Measurements from ENCODE around the gene EFTUD2.
"Not testable (repeated sequence)": the region's sequence is repeated elsewhere in the genome, so short reads cannot be mapped to it uniquely, and the experiment has no call there.

The EFTUD2 gene

DNA sequence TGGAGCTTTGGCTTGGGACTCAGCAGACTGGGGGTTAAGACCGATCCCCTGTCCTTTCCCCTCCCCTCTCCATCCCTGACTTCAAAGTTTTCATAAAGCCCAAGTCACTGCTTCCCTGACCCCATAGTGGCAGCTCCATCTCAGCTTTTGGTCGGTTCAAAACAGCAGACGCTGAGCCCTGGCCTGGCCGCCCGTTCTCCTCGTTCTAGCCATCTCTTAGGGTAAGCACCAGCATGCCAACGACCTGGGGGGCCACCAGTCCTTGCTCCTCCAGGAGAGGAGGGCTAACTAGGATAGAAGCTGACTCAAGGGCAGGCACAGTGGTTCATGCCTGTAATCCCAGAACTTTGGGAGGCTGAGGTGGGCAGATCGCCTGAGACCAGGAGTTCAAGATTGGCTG lies 53.0 kb downstream of the EFTUD2 start:
- DNase-seq = no peak

DNA sequence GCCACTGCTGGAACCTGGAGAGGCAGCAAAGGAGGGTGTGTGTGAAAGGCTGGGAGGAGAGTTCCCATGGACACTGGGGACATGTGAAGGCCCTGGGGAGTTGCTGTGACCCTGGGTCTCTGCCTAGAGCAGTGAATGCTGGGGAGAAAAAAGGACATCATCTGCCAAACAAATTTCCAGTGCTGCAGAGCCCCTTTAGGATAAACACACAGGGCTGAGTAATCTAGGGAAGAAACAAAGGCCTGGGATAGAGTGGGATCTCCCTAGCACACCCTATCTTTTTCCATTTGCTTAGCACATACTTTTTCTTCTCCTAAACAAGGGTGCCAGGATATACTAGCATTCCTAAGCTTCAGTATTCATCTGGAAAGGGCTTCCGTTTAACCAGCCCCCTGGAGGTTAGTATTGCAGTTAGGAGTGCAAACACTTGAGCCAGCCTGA lies 54.8 kb downstream of the EFTUD2 start:
- DNase-seq = no peak

DNA sequence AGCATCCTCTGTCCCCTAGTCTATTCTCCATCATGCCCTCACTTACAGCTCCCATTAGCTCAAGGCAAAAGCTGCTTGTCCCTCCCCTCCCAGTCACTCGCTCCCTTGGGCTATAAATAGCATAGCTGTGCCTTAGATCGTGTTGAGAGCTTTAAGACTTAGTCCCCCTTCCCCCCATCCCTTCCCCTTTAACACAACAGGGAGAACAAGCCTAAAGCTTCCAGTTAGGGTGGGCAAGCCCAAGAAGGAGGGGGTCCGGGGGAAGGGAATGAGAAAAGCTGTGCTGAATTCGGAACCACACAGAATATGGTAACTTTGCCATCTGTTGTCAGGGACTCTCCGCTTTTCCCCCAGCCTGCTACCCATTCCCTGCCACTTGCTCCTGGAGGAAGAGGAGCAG lies 56.5 kb downstream of the EFTUD2 start:
- no peak for DNase-seq

DNA sequence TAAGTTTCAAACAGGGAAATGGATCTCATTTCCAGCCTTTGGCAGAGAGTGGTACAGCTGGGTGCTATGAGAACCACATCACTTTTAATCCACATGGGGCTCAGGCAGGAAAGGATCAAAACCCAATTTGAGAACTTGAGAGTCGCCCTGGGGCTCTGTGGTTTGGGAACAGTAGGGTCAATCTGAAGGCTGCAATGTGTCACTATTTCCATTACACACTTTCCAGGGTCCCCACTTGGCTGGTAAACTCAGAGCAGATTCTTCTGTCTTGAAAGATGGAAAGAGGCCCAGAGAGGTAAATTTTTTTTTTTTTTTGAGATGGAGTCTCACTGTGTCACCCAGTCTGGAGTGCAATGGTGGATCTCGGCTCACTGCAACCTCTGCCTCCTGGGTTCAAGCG lies 58.3 kb downstream of the EFTUD2 start:
- no peak for DNase-seq

DNA sequence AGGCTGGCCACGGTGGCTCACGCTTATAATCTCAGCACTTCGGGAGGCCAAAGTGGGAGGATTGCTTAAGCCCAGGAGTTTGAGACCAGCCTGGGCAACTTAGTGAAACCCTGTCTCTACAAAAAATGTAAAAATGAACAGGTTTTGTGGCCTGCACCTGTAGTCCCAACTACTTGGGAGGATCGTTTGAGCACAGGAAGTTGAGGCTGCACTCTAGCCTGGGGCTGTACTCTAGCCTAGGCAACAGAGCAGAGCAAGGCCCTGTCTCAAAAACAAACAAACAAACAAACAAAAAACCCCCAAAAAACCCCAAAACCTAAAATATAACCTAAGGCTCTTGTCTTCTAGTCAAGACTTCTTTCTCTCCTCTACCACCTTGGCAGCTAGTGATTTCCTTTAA lies 59.0 kb downstream of the EFTUD2 start:
- no peak for DNase-seq

DNA sequence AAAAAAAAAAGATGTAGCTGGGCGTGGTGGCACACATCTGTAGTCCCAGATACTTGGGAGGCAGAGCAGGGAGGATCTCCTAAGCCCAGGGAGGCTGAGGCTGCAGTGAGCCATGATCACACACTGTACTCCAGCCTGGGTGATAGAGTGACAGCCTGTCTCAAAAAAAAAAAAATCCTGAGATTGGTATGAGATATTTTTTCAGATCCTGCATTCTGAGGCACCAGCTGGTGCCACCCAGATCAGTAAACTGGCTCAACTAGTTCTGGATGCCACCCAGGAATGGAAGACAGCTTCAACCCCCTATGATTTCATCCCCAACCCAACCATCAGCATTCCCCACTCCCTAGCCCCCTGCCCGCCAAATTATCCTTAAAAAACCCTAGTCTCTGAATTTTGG lies 62.0 kb downstream of the EFTUD2 start:
- no peak for DNase-seq

DNA sequence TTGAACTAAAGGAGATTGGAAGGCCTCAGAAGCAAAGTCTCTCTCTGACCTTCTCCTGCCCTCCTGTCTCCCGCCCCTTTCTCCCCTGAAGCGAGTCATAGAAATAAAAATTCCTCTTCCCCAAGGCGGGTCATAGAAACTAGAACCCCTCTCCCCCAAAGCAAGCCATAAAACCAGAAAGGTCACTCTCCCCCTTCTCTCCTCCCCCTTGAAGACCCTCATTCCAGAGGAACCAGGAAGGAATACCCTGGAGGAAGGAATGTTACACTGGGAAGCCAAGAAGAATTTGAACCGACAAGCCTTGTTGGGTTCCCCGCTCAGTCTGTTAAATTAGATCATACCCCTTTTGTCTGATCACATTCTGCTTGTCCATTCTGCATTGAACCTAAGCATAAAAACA lies 66.4 kb downstream of the EFTUD2 start:
- DNase-seq = no peak

DNA sequence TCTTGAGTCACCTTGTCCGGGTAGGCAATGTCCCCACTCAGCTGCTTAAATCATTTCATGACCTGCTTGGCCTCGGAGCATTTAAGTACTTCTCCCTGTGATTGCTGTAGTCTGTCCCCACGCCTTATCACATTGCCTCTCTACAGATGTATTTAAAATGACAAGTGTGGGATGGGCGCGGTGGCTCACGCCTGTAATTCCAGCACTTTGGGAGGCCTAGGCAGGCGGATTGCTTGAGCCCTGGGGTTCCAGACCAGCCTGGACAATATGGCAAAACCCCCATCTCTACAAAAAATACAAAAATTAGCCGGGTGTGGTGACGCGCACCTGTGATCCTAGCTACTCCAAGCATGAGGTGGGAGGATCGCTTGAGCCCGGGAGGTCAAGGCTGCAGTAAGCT lies 67.9 kb downstream of the EFTUD2 start:
- no peak for DNase-seq

DNA sequence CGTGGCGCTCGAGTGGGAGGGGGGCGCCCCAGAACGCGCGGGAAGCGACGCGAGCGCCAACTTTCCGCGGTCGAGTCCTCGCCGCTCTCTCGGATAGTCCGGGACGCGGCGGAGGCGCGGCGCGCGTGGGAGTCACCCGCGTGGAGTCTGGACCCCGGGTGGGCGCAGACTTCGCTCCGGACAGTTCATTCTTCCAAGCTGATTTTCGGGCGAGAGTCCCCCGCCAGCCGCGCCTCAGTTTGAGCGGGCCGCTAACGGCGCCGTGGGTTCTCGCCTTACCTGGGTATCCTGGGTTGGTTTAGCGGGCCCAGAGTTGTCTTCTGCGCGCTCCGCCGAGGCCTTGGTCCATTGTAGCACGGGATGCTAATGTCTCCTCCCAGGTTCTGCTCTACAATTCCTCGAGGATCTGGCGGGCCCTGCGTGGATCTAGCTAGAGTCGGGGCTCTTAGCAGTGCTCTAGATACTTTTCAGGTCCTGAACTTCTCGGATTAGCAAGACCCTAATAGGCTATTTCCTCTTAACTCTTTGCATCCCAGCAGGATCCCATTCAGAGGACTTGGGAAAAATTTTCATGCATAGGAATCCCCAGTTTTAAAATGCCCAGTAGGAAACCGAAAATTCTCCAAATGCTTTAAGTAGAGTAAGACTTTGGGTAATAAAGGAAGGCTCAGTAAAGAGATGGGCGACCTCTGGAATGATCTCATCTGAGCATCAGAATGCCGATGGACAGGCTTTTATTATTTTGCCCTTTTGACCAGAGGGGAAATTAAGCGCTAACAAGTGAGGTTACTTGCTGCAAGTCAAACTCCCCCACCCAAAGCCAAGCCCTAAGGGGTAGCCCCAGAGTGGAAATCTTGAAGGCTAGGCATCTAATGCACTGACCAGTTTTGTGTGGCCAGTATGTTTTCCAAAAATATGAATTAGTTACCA lies 68.6 kb downstream of the EFTUD2 start:
- DNase-seq = no peak

DNA sequence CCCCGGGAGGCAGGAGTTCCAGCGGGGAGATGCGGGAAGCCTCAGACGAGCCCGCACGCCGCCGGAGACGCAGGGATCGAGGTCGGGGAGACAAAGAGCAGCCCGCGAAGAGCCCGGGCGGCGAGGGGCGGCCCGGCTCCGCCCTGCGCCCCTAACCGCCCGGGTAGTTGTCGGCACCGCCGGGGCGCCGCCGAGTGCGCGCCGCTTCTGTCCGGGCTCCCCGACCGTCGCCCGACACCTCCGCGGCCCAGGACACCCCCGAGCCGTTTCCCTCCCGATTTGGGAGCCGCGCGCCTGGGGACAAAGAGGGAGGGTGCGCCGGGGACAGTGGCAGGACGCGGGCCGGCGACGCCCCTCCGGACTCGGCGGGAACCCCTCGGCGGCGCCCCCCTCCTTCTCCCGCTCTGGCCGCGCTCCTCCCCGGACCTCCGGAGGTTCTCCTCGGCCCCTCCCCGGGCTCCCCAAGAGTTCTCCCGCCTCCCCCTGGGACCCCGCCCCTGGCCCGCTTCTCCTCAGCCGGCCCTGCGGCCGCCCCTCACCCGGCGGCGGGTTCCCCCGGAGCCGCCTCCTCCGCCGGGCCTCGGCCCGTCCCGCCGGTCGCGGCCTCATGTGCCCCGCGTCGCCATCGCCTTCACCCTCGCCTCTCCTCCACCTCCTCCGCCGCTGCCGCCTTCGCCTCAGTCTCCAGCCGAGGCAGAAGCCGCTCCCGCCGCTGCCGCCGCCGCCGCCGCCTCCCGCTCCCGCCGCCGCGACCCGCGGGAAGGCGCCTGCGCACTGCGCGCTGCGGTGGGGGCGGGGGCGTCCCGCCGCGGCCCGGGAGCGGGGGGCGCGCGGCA lies 69.5 kb downstream of the EFTUD2 start, which contains the start of gene GJC1:
Gene GJC1, minus strand, starts transcription at position 765 of the 836 bp plus-strand sequence. CDS start 24,470 bp downstream, outside the sequence.
- no peak for DNase-seq

DNA sequence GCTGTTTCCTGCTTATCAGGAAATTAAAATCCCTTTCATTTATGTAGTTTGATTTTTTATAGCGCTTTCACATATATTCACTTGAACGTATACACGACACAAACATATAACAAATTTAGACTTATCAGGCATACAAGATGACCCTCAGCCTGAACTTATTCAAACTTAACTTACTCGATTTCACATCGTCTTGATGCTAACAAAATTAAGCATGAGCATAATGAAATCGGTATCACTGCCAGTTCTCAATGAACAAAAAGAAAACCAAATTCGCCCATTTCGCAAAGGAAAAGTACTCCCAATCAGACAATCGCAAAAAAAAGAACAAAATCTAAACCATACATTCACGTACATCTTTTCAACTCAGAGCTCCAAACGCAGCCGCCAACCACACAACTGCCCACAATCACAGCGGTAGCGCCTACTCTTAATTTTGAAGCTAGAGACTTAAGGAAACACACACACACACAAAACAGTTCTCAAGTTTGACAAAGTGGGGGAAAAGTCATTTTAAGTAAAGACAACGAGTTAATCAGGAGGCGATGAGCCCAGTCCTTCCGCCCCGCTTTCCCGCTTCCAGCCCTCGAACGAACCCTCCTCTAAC lies 70.2 kb downstream of the EFTUD2 start:
- DNase-seq = no peak

DNA sequence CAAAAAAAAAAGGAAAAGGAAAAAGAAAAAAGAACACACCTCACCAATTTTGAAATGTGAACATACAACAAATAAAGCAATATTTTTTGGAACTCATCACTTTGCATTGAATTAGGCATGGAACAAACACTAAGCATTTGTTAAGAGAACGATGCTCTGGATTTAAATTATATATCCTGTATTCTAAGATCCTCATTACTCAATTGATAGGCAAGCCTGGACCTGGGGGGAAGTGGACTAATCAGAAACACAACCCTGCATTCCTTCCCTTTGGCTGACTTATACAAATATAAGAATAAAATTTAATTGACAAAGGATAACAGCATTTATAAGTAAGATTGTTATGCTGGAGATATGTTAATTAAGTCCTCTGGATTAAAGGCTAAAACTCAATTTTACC lies 71.4 kb downstream of the EFTUD2 start:
- DNase-seq = no peak

DNA sequence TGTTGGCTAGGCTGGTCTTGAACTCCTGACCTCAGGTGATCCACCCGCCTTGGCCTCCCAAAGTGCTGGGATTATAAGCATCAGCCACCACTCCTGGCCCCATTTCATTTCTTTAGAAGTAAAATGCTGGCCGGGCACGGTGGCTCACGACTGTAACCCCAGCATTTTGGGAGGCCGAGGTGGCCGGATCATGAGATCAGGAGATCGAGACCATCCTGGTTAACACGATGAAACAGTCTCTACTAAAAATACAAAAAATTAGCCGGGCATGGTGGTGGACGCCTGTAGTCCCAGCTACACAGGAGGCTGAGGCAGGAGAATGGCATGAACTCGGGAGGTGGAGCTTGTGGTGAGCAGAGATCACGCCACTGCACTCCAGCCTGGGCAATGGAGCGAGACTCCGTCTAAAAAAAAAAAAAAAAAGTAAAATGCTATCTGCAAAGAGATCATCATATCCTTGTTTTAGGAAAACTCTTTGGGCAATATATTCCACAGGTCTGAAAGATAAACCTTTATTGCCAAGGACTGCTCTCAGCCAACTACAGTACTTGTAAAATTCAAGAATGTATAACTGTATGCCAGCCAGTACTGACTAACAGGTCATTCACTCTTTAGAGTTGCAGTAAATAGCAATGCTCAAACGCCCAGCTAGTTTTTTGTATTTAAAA lies 73.0 kb downstream of the EFTUD2 start:
- DNase-seq = no peak

DNA sequence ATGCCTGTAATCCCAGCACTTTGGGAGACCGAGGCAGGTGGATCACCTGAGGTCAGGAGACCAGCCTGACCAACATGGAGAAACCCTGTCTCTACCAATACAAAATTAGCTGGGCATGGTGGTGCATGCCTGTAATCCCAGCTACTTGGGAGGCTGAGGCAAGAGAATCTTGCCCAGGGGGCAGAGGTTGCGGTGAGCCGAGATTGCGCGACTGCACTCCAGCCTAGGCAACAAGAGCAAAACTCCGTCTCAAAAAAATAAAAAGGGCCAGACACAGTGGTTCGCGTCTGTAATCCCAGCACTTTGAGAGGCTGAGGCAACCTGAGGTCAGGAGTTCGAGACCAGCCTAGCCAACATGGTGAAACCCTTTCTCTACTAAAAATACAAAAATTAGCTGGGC lies 74.0 kb downstream of the EFTUD2 start:
- not testable (repeated sequence) for DNase-seq

DNA sequence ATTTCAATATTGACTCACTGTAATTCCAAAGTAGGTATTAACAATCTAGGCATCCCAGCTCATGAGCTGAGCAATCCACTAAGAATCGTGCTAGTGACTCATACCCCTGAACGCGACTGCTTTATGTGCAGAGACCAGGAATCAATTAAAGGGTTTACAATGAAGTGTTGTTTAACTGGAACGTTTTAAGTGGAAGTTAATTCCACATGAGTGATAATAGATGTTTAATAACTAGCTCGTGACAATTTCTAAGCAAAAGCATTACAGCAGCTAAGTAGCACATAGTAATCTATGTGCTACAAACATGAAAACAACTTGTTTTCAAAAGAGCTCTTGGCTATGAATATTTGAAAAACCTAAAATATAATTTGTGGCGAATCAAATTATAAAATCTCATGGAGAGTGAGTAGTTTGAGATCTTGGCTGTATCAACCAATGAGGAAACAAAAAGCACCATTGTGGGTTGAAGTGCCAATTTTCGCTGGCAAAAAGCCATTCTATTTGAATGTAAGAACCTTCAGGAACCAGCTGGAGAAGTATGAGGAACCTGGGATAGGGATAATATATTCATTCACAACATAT lies 78.5 kb downstream of the EFTUD2 start:
- DNase-seq = no peak

DNA sequence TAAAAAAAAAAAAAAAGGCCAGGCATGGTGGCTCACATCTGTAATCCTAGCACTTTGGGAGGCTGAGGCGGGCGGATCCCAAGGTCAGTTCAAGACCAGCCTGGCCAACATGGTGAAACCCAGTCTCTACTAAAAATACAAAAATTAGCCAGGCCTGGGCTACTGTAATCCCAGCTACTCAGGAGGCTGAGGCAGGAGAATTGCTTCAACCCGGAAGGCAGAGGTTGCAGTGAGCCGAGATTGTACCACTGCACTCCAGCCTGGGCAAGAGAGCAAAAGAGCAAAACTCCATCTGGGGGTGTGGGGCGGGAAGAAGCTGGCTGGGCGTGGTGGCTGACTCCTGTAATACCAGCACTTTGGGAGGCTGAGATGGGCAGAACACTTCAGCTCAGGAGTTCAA lies 80.7 kb downstream of the EFTUD2 start:
- DNase-seq = not testable (repeated sequence)

DNA sequence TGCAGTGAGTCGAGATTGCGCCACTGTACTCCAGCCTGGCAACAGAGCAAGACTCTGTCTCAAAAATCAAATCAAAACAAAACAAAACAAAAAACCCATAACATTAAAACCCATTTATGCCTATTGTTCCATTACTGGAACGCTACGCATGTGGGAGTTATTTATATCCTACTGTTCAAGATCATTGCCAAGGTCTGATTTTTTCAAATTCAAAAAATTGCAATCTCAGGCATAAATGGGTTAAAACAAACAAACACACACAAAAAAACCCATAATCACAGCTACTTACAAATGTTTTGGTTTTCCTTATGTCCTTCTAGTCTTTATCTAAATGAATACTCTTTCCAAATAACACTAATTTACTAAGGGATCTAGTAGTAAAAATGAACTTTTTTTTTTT lies 87.0 kb downstream of the EFTUD2 start:
- no peak for DNase-seq

DNA sequence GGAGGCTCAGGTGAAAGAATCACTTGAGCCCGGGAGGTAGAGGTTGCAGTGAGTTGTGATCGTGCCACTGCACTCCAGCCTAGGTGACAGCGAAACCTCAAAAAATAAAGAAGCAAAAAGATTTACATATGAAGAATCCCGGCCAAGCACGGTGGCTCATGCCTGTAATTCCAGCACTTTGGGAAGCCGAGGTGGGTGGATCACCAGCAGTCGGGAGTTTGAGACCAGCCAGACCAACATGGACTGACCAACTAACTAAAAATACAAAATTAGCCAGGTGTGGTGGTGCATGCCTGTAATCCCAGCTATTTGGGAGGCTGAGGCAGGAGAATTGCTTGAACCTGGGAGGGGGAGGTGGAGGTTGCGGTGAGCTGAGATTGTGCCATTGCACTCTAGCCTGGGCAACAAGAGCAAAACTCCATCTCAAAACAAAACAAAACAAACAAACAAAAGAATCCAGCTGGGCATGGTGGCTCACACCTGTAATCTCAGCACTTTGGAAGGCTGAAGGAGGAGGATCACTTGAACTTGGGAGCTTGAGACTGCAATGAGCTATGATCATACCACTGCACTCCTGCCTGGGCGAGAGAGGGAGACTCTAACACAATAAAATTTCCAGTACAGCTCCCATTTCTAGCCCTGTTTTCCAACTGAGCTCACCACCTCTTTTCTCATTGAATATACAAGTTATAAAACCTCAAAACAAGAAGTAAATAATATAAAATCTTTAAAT lies 90.4 kb downstream of the EFTUD2 start:
- DNase-seq = not testable (repeated sequence)

DNA sequence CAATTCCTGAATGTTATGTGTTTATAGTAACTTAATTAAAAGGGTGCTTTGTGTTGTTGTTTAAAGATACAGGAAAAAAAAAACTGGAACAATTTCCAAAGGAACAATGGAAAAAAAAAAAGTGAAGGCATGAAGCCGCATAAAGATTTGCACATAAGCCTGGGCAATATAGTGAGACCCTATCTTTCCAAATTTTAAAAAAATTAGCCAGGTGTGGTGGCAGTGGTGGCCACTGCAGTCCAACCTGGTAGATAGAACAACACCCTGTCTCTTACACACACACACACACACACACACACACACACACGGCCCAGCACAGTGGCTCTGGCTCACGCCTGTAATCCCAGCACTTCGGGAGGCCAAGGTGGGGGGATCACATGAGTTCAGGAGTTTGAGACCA lies 91.1 kb downstream of the EFTUD2 start:
- no peak for DNase-seq

DNA sequence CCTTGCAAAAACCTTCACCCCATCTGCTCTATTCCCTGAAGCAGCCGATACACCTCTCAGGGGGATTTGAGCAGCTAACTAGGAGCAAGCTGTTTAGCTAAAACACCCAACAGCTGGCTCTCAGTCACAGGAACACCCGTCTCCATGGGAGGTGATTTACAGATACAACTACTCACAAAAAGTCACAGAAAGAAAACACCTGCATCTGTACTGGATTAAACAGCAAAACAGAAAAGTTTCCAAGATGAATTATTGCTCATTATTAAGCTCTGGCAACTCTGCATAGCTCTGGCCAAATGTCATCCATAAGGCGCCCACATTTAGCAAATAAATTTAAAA lies 91.5 kb downstream of the EFTUD2 start:
- DNase-seq = no peak

DNA sequence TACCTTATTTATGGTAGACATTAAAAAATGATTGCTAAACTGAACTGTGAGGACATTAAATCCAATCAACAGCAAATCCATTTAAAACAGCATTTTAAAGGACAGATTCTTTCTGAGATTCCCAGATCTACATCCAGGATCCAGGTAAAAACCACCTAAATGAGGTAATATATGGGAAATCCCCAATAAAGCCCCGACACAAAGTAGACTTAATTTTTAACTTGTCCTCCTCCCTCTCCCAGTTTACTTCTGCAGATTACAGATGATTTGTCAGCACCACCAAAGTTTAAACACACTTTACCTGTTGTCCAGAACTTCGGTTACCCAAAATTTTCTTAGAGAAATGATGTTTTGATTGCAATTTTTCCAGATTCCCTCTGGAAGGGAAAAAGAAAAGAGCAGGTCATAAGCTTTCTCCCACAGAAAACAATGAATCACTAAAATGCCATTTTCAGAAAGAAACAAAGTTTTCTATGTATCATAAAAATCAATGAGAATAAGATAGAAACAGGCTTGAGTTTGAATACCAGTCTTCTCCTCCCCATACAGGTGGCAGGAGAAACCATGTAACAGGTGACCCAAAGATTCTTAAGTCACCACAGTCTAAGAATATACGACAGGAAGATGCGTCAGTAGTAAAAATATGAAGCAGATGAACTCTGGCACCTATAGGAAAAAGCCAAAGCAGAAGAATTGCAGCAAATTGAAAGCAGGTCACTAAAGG lies 92.0 kb downstream of the EFTUD2 start:
- no peak for DNase-seq

Data from hematopoietic multipotent progenitor cell treated with erythropoietin and hydrocortisone succinate and interleukin-3 and kit ligand, for 8 days (in vitro differentiated cells).